ENCODE results near the gene COL28A1. TPM values are rescaled to one million over a fixed set of nuclear protein-coding genes. Genes with fewer than 3 reads are reported as not detected.

COL28A1 gene
- total RNA-seq, 1 donor from 2014 or later = 2.0 TPM

DNA sequence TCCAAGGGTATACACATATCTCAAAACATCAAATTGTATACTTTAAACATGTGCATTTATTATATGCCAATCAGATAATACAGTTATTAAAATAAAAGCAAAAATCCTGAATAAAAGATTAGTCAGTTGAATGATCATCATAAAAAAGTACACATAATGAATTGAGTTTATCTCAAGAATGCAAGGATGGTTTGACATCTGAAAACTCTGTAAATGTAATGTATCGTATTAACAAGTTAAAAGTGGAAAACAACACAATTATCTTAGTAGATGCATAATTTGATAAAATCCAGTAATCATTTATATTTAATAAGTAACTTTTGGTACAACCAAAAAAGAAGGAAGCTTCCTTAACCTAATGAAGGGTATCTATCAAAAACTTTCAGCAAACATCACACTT is 86.6 kb downstream of the COL28A1 start:
- Histone ChIP-seq H3K4me1 (no peaks in the 10 kb centered on the region), H3K27ac (no peak overlapping the region), H3K36me3 (no peaks in the 10 kb centered on the region), H3K27me3 (ENCODE audit: low read depth) (no peaks in the 10 kb centered on the region), H3K9me3 (peaks cover 3% of the 10 kb centered on the region), H3K4me3 (no peak overlapping the region)
- DNase-seq = no peak
- TF ChIP-seq, protein P1, sequence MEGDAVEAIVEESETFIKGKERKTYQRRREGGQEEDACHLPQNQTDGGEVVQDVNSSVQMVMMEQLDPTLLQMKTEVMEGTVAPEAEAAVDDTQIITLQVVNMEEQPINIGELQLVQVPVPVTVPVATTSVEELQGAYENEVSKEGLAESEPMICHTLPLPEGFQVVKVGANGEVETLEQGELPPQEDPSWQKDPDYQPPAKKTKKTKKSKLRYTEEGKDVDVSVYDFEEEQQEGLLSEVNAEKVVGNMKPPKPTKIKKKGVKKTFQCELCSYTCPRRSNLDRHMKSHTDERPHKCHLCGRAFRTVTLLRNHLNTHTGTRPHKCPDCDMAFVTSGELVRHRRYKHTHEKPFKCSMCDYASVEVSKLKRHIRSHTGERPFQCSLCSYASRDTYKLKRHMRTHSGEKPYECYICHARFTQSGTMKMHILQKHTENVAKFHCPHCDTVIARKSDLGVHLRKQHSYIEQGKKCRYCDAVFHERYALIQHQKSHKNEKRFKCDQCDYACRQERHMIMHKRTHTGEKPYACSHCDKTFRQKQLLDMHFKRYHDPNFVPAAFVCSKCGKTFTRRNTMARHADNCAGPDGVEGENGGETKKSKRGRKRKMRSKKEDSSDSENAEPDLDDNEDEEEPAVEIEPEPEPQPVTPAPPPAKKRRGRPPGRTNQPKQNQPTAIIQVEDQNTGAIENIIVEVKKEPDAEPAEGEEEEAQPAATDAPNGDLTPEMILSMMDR (IDR thresholded peaks at IDR 0.05) = no peak
- intact Hi-C loops (cut with DNase I) = no loop called here
- no peak for ATAC-seq

DNA sequence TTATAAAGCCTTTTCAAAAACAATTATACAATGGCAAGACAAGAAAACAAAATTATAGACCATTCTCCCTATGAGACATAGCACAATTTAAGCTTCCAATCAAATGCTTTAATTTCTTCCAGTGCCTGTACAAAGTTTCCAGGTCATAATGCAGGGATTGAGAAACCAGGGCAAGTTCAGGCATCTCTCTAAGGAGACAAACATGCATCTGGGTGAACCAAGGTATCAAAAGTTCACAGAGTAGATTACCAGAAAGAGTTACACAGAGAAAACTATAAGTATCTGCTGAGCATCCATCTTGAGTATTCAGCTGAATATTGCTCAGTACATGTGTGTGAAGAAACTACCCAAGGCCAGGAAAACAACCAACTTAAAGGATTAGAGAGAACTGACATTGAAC is 89.1 kb downstream of the COL28A1 start:
- no peak overlapping the region for H3K27ac ChIP-seq
- H3K4me1 ChIP-seq = no peaks in the 10 kb centered on the region
- ATAC-seq (no peak), DNase-seq (no peak)
- H3K4me3 ChIP-seq = no peak overlapping the region
- no peaks in the 10 kb centered on the region for H3K27me3 ChIP-seq (ENCODE audit: low read depth)
- TF ChIP-seq, protein P1 (IDR thresholded peaks at IDR 0.05) = no peak
- H3K36me3 ChIP-seq = no peaks in the 10 kb centered on the region
- peaks cover 3% of the 10 kb centered on the region for H3K9me3 ChIP-seq
- intact Hi-C loops (cut with DNase I) = no loop called here

DNA sequence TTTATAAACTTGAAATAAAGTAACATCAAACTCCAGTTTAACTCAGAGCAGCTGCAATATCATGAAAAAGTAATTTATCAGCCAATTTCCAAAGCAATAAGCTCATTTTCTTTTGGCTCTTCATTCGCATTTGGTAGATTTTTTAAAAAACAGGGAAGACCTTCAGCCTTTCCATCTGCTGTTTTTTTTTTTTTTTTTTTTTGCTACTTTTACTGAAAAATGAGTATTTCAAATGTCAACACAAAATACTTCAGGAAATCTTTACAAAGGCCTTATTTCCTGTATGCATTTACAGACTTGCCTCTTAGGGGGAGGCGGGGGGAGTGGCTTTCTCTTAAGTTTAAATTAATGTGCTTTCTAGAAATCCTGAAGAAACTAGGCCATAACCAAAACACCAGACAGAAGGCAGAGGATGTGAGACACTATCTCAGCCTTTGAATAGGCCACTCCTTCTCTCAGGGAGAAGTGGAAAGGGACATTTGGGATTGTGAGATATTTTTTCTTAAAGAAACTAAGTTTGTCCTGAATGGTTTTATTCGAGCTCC is 91.8 kb downstream of the COL28A1 start:
- TF ChIP-seq, protein P1 (IDR thresholded peaks at IDR 0.05) = no peak
- ATAC-seq (no peak), DNase-seq (no peak)
- Histone ChIP-seq H3K36me3 (no peaks in the 10 kb centered on the region), H3K9me3 (no peaks in the 10 kb centered on the region), H3K27me3 (ENCODE audit: low read depth) (no peaks in the 10 kb centered on the region), H3K27ac (no peak overlapping the region), H3K4me3 (no peak overlapping the region), H3K4me1 (no peaks in the 10 kb centered on the region)
- intact Hi-C loops (cut with DNase I) = no loop called here

DNA sequence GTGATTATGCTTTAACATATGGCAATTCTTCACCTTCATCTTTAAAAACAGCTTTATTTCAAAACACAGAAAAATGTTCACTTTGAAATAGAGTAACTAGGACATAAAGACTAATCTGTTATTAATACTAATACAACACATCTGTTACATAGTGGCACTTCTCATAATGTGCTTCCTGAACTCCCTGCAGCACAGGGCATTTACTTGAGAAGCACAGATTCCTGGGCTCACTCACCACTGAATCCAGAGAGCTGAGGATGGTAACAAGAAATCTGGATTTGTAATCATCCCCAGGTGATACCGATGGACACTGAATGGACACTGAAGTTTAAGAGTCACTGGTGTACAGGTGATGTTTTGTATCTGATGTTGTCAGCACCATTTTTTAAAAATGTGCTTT is 96.1 kb downstream of the COL28A1 start:
- no peaks in the 10 kb centered on the region for H3K36me3 ChIP-seq
- TF ChIP-seq, protein P1 (IDR thresholded peaks at IDR 0.05) = no peak

DNA sequence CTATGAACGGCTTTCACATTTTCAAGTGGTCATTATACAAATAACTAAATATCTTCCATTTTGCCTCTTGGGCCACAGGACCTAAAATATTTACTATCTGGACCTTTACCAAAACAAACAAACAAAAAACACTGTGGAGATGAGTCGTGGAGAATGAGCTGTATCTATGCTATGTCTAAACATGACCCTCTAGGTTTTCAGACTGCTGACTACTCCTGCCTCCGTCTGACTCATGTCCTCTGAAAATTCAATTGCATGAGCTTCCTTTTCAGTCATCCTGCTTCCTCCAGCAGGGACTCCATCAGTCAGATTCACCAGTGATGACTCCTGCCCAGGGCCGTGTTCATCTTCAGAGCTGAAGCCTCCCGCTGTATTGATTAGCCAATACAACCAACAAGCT is 96.8 kb downstream of the COL28A1 start:
- DNase-seq = no peak
- intact Hi-C loops (cut with DNase I) = no loop called here
- Histone ChIP-seq H3K4me1 (no peaks in the 10 kb centered on the region), H3K27ac (no peak overlapping the region), H3K27me3 (ENCODE audit: low read depth) (no peaks in the 10 kb centered on the region), H3K9me3 (no peaks in the 10 kb centered on the region), H3K36me3 (no peaks in the 10 kb centered on the region), H3K4me3 (no peak overlapping the region)
- no peak for ATAC-seq
- TF ChIP-seq, protein P1 (IDR thresholded peaks at IDR 0.05) = no peak

More for the DNA sequence above, 96.1 kb downstream of the COL28A1 start:
- H3K4me3 ChIP-seq = no peak overlapping the region
- intact Hi-C loops (cut with DNase I) = no loop called here
- DNase-seq = no peak
- H3K4me1 ChIP-seq = no peaks in the 10 kb centered on the region
- no peaks in the 10 kb centered on the region for H3K9me3 ChIP-seq
- no peaks in the 10 kb centered on the region for H3K27me3 ChIP-seq (ENCODE audit: low read depth)
- H3K27ac ChIP-seq = no peak overlapping the region
- ATAC-seq = no peak

DNA sequence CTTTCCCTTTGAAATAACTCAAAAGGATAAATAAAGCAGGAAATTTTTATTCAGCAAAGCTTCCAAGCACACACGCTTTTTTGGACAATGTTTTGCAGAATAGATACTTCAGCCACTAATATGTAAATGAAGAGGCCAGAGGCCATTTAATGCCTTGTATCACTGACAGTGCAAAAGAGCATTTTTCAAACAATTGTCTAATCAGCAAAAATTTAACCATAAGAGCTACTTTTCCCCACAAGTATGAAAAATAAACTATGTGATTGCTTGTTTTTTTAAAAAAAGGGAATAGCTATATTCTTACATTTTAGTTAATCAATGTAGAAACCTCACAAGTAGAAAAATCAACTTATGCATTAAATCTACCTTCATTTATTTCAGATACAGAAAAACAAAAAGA is 99.7 kb downstream of the COL28A1 start:
- Histone ChIP-seq H3K27ac (no peak overlapping the region), H3K4me1 (no peaks in the 10 kb centered on the region), H3K27me3 (ENCODE audit: low read depth) (no peaks in the 10 kb centered on the region), H3K4me3 (no peak overlapping the region), H3K36me3 (no peaks in the 10 kb centered on the region), H3K9me3 (no peaks in the 10 kb centered on the region)
- TF ChIP-seq, protein P1 (IDR thresholded peaks at IDR 0.05) = no peak
- DNase-seq (no peak), ATAC-seq (no peak)
- intact Hi-C loops (cut with DNase I) = no loop called here

All from lower lobe of right lung (tissue), 2 donors.